MM.1S (cell line): ENCODE measurements around the gene MNT.

Source experiments
- EZH2 ChIP-seq: fragments of 300-600 bp; sonication (generic); optimal IDR thresholded peaks from 2 replicates; pipeline ENCODE3; 2017; ENCODE audit warnings: low read depth, mild to moderate bottlenecking, antibody characterized with exemption, low read length, mixed read lengths
- EZH2phosphoT487 ChIP-seq: fragments of 300-600 bp; sonication (generic); IDR thresholded peaks from 2 replicates; pipeline ENCODE4 v1.6.1; 2018; ENCODE audit warnings: antibody characterized with exemption, low read length
- TF ChIP-seq, protein P1 (sequence below): fragments of 300-600 bp; sonication (generic); IDR thresholded peaks from 2 replicates; pipeline ENCODE4 v1.5.1; 2016; ENCODE audit warnings: antibody characterized with exemption, low read length, mixed read lengths

DNA sequence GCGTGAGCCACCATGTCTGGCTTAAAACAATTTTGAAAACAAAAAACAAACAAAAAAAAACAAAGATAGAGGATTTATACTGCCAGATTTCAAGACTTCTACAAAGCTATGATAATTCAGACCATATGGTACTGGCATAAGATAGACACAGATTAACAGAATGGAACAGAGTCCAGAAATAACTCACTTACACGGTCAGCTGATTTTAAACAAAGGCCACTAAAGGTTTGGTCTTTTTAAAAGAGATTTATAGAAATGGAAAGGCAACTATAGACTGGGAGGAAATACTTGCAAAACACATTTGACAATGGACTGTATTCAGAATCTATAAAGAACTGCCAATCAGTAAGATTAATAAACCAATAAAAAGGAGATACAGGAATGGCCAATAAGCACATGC lies 48.6 kb upstream of the MNT start:
- TF ChIP-seq, protein P1, sequence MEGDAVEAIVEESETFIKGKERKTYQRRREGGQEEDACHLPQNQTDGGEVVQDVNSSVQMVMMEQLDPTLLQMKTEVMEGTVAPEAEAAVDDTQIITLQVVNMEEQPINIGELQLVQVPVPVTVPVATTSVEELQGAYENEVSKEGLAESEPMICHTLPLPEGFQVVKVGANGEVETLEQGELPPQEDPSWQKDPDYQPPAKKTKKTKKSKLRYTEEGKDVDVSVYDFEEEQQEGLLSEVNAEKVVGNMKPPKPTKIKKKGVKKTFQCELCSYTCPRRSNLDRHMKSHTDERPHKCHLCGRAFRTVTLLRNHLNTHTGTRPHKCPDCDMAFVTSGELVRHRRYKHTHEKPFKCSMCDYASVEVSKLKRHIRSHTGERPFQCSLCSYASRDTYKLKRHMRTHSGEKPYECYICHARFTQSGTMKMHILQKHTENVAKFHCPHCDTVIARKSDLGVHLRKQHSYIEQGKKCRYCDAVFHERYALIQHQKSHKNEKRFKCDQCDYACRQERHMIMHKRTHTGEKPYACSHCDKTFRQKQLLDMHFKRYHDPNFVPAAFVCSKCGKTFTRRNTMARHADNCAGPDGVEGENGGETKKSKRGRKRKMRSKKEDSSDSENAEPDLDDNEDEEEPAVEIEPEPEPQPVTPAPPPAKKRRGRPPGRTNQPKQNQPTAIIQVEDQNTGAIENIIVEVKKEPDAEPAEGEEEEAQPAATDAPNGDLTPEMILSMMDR = no peak
- TF ChIP-seq EZH2 (no peak), EZH2phosphoT487 (no peak)
